DOHH2 (cell line): ENCODE data around the gene NR1H3.

Experiments
- H3F3A ChIP-seq: fragments of 200-600 bp; sonication (generic), shearing (Covaris generic); 2 replicates; pipeline ENCODE4 v1.6.0; 2016; ENCODE audit warnings: antibody characterized with exemption, mild to moderate bottlenecking; ENCODE audit not compliant: control insufficient read depth, insufficient read depth
- H3K27ac ChIP-seq: fragments of 200-600 bp; sonication (generic); 2 replicates; pipeline ENCODE4 v1.5.1; 2014; ENCODE audit warnings: low read depth, mild to moderate bottlenecking, low read length, moderate library complexity
- H3K27me3 ChIP-seq: fragments of 200-600 bp; sonication (generic); 2 replicates; pipeline ENCODE4 v1.6.1; 2014; ENCODE audit warnings: mild to moderate bottlenecking, low read length, mixed read lengths; ENCODE audit not compliant: control insufficient read depth
- H3K36me3 ChIP-seq: fragments of 200-600 bp; sonication (generic); 2 replicates; pipeline ENCODE4 v1.6.1; 2014; ENCODE audit warnings: mild to moderate bottlenecking, low read length, moderate library complexity, mixed read lengths; ENCODE audit not compliant: control insufficient read depth
- H3K4me1 ChIP-seq: fragments of 200-600 bp; sonication (generic); 2 replicates; pipeline ENCODE4 v1.6.1; 2014; ENCODE audit warnings: mild to moderate bottlenecking, low read length, mixed read lengths; ENCODE audit not compliant: control insufficient read depth
- H3K4me2 ChIP-seq: fragments of 200-600 bp; sonication (generic); 2 replicates; pipeline ENCODE4 v1.6.0; 2014; ENCODE audit warnings: mild to moderate bottlenecking, low read length, moderate library complexity
- H3K4me3 ChIP-seq: fragments of 200-600 bp; sonication (generic); 2 replicates; pipeline ENCODE4 v1.5.1; 2014; ENCODE audit warnings: mild to moderate bottlenecking, low read length, mixed read lengths
- H3K79me2 ChIP-seq: fragments of 200-600 bp; sonication (generic); 2 replicates; pipeline ENCODE4 v1.6.1; 2014; ENCODE audit warnings: mild to moderate bottlenecking, low read length, mixed read lengths; ENCODE audit not compliant: control insufficient read depth
- H3K9me2 ChIP-seq: fragments of 200-600 bp; sonication (generic); replicated peaks from 2 replicates; pipeline ENCODE4 v1.6.1; 2014; ENCODE audit warnings: mild to moderate bottlenecking, low read length, mixed read lengths; ENCODE audit not compliant: control insufficient read depth
- H3K9me3 ChIP-seq: fragments of 200-600 bp; sonication (generic); 2 replicates; pipeline ENCODE4 v1.6.1; 2014; ENCODE audit warnings: antibody characterized with exemption, low read length, mixed read lengths; ENCODE audit not compliant: control insufficient read depth, insufficient read depth
- H4K20me1 ChIP-seq: fragments of 200-600 bp; sonication (generic); 2 replicates; pipeline ENCODE4 v1.6.0; 2014; ENCODE audit warnings: low read depth, mild to moderate bottlenecking, antibody characterized with exemption, low read length, moderate library complexity; ENCODE audit not compliant: control insufficient read depth, insufficient read depth
- EZH2phosphoT487 ChIP-seq: fragments of 200-600 bp; sonication (generic); IDR thresholded peaks from 2 replicates; pipeline ENCODE4 v1.6.1; 2017; ENCODE audit warnings: borderline replicate concordance, mild to moderate bottlenecking, antibody characterized with exemption, low read length, moderate library complexity, mixed read lengths
- TF ChIP-seq, protein P1 (sequence below): fragments of 200-600 bp; sonication (generic); IDR thresholded peaks from one replicate; pipeline ENCODE4 v1.5.1; 2014; ENCODE audit warnings: antibody characterized with exemption, mild to moderate bottlenecking, low read depth, low read length; ENCODE audit not compliant: poor library complexity, severe bottlenecking

The NR1H3 gene

DNA sequence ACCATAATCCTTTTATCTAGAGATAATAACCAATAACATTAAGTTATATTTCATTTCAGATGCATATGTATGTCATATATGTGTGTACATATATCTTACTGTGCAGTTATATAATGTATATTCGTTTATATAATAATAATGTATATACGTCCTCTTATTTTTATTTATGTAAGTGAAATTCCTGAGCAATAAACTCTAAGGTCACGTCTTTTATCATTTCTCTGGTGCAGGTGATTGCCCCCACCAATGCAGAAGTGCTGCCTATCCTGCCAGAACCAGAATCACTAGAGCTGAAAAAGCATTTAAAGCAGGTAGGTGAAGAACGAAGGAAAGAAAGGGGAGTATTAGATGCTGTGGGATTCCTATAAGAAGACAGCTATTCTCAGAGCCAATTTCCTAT lies 21.0 kb downstream of the NR1H3 start:
- Histone ChIP-seq H3K4me2 (no peak overlapping the region), H3F3A (0 out of 2 replicates have a peak, but pooled peaks cover 7% of the 10 kb centered on the region), H3K4me1 (no peaks in the 10 kb centered on the region), H3K36me3 (peaks cover 83% of the 10 kb centered on the region), H3K27me3 (no peaks in the 10 kb centered on the region), H3K9me3 (no peaks in the 10 kb centered on the region), H3K9me2 (no peaks in the 10 kb centered on the region), H3K79me2 (peaks cover 20% of the 10 kb centered on the region), H3K27ac (no peak overlapping the region), H3K4me3 (no peak overlapping the region), H4K20me1 (peaks cover 6% of the 10 kb centered on the region; the same call in 1 of the 2 replicates)
- TF ChIP-seq, protein P1, sequence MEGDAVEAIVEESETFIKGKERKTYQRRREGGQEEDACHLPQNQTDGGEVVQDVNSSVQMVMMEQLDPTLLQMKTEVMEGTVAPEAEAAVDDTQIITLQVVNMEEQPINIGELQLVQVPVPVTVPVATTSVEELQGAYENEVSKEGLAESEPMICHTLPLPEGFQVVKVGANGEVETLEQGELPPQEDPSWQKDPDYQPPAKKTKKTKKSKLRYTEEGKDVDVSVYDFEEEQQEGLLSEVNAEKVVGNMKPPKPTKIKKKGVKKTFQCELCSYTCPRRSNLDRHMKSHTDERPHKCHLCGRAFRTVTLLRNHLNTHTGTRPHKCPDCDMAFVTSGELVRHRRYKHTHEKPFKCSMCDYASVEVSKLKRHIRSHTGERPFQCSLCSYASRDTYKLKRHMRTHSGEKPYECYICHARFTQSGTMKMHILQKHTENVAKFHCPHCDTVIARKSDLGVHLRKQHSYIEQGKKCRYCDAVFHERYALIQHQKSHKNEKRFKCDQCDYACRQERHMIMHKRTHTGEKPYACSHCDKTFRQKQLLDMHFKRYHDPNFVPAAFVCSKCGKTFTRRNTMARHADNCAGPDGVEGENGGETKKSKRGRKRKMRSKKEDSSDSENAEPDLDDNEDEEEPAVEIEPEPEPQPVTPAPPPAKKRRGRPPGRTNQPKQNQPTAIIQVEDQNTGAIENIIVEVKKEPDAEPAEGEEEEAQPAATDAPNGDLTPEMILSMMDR = no peak
- TF ChIP-seq EZH2phosphoT487 = no peak

GRCh38 chr11:47280099-47280498 lies 22.3 kb downstream of the NR1H3 start:
- Histone ChIP-seq H3K4me3 (no peak overlapping the region), H3K27me3 (no peaks in the 10 kb centered on the region), H4K20me1 (no peaks in the 10 kb centered on the region), H3K9me3 (no peaks in the 10 kb centered on the region), H3K4me2 (no peak overlapping the region), H3F3A (0 out of 2 replicates have a peak, but pooled peaks cover 7% of the 10 kb centered on the region), H3K79me2 (peaks cover 7% of the 10 kb centered on the region), H3K4me1 (no peaks in the 10 kb centered on the region), H3K27ac (no peak overlapping the region), H3K9me2 (no peaks in the 10 kb centered on the region), H3K36me3 (peaks cover 84% of the 10 kb centered on the region)
- TF ChIP-seq EZH2phosphoT487 = no peak
- TF ChIP-seq, protein P1 = no peak

DNA sequence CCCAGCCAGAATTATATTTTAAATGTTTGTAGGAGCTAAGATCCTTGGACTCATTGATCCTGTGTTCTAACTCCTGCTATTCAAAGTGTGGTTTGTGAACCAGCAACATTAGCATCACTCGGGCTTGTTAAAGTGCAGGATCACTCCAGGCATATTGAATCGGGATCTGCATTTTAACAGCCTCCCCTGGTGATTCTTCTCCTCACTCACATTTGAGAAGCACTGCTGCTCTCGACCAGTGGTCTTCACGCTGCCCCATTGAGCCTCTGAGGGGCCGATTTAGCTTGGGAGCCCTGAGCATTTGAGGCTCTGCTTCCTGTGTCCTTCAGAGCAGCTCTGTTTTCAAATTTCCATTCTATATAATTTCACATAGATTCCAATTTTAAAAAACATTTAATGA lies 23.1 kb downstream of the NR1H3 start:
- no peaks in the 10 kb centered on the region for H4K20me1 ChIP-seq
- TF ChIP-seq EZH2phosphoT487 = no peak
- TF ChIP-seq, protein P1 = no peak

DNA sequence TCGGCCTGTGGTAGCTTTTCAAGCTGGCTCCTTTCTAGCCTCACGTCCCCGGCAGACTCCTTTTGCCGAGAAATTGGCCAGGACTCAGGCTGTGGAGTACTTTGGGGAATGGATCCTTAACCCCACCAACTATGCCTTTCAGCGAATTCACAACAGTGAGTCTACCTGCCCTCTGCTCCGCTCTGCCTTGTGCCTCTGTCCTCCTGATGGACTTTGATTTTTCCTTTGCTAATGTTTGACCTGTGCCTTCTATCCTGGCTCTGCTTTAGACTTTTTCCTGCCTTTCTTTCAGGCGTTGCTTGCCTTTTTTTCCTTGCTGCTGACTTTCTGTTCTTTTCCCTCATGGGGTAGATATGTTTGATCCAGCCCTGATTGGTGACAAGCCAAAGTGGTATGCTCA lies 24.7 kb downstream of the NR1H3 start:
- H3K4me1 ChIP-seq = no peaks in the 10 kb centered on the region
- H3K9me2 ChIP-seq = no peaks in the 10 kb centered on the region
- no peak for TF ChIP-seq EZH2phosphoT487
- TF ChIP-seq, protein P1 = no peak
- H3K4me3 ChIP-seq = no peak overlapping the region
- no peak overlapping the region for H3K27ac ChIP-seq
- H3F3A ChIP-seq = 0 out of 2 replicates have a peak, but pooled peaks cover 7% of the 10 kb centered on the region
- H3K27me3 ChIP-seq = no peaks in the 10 kb centered on the region
- H4K20me1 ChIP-seq = no peaks in the 10 kb centered on the region
- H3K4me2 ChIP-seq = no peak overlapping the region
- H3K79me2 ChIP-seq = no peaks in the 10 kb centered on the region
- H3K36me3 ChIP-seq = peaks cover 78% of the 10 kb centered on the region
- H3K9me3 ChIP-seq = no peaks in the 10 kb centered on the region

More for the DNA sequence above, 23.1 kb downstream of the NR1H3 start:
- Histone ChIP-seq H3K4me1 (no peaks in the 10 kb centered on the region), H3F3A (0 out of 2 replicates have a peak, but pooled peaks cover 7% of the 10 kb centered on the region), H3K9me2 (no peaks in the 10 kb centered on the region), H3K4me2 (no peak overlapping the region), H3K4me3 (no peak overlapping the region), H3K79me2 (peaks cover 1% of the 10 kb centered on the region), H3K27me3 (no peaks in the 10 kb centered on the region), H3K9me3 (no peaks in the 10 kb centered on the region), H3K36me3 (peaks cover 84% of the 10 kb centered on the region), H3K27ac (no peak overlapping the region)
